ENCODE results near the gene RPL36. TPM values are rescaled to one million over a fixed set of nuclear protein-coding genes. Genes with fewer than 3 reads are reported as not detected.
"Not testable (repeated sequence)": the region's sequence is repeated elsewhere in the genome, so short reads cannot be mapped to it uniquely, and the experiment has no call there.

The RPL36 gene
- total RNA-seq, 1 experiment from 2014 or later: 787 TPM

DNA sequence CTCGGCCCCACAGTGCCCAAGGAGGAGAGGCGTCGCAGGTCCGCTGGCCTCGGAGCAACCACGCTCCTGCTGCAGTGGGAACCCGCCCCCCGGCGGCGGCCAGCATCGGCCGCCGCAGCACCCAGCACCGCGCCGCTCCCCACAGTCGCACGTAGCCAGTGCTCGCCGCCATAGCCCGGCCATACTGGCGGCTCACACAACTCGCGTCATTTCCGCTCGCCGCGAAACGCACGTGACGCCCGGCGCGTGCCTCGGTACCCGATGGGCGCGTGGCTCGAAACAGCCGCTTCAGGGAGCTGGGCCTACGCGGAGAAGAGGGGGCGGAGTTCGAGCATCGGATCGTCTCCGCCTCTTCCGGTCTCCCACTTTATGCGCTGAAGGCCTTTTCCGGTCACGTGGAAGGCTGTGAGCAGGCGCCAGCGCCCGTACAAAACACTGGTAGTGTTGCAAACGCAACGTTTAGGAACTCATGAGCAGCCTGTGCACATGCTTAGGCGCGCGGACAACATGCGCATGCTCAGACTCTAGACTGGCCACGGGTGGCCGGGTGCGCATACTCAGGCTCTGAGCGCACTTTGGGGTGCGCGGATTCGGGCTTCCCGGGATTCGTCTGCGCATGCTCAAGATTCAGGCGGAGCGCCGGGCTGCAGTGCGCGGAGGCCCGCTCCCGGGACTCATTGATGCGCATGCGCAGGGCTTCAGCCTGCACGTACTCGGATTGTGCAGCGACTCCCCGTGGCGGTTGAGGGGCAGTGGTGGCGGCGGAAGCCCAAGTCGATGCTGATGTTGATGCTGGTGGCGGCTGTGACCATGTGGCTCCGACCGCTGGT lies 30.1 kb downstream of the RPL36 start, which contains the start of the genes CATSPERD and LONP1:
Gene CATSPERD, plus strand, starts transcription at position 677 of the 830 bp plus-strand sequence. Its CDS starts 101 bp downstream, at position 778.
Gene LONP1, minus strand, starts transcription at position 186 of the 830 bp plus-strand sequence. Its CDS starts 14 bp downstream, at position 172.
- Histone ChIP-seq H3K36me3 (ENCODE audit: low read depth) (peaks cover 4% of the 10 kb centered on the region; the same call in 1 of the 2 replicates), H3K27ac (peak within 1 kb of the TSS; percentile 99), H4K20me1 (ENCODE audit: insufficient read depth) (peaks cover 17% of the 10 kb centered on the region), H3F3A (ENCODE audit: insufficient read depth, low read depth) (peaks cover 23% of the 10 kb centered on the region), H3K27me3 (ENCODE audit: insufficient read depth, low read depth) (no peaks in the 10 kb centered on the region), H2AFZ (peak within 1 kb of the TSS; percentile 87), H3K4me3 (peak within 1 kb of the TSS; percentile 97), H3K4me2 (peak within 1 kb of the TSS; percentile 97), H3K9me3 (ENCODE audit: insufficient read depth, low read depth) (no peaks in the 10 kb centered on the region), H3K79me2 (ENCODE audit: low read depth) (peaks cover 42% of the 10 kb centered on the region), H3K9me2 (ENCODE audit: insufficient read depth) (no peaks in the 10 kb centered on the region), H3K4me1 (replicated peaks; ENCODE audit: insufficient read depth) (peaks cover 9% of the 10 kb centered on the region)
- no peak for TF ChIP-seq EZH2 (IDR thresholded peaks at IDR 0.05; ENCODE audit: low read depth)
- TF ChIP-seq, protein P1, sequence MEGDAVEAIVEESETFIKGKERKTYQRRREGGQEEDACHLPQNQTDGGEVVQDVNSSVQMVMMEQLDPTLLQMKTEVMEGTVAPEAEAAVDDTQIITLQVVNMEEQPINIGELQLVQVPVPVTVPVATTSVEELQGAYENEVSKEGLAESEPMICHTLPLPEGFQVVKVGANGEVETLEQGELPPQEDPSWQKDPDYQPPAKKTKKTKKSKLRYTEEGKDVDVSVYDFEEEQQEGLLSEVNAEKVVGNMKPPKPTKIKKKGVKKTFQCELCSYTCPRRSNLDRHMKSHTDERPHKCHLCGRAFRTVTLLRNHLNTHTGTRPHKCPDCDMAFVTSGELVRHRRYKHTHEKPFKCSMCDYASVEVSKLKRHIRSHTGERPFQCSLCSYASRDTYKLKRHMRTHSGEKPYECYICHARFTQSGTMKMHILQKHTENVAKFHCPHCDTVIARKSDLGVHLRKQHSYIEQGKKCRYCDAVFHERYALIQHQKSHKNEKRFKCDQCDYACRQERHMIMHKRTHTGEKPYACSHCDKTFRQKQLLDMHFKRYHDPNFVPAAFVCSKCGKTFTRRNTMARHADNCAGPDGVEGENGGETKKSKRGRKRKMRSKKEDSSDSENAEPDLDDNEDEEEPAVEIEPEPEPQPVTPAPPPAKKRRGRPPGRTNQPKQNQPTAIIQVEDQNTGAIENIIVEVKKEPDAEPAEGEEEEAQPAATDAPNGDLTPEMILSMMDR (conservative IDR thresholded peaks at IDR 0.05): peak; percentile 70
- DNase-seq: peak; percentile 90 to 92
- POLR2A ChIA-PET (ENCODE audit: unreplicated experiment): interaction anchor here (0.5 to 0.9 kb wide), 7 partner anchors 8 to 849 kb away, joined by 3 to 5 read pairs (median 3); partner anchors contain the start of genes RPL36, SAFB and SAFB2
- CTCF ChIA-PET: interaction anchor here (0.6 kb wide), 2 partner anchors 20 to 718 kb away, joined by 5 read pairs; no protein-coding TSS in a partner anchor
- intact Hi-C loops (cut with micrococcal nuclease; ENCODE audit: unreplicated experiment): no loop called here
- no TSS peak for BruUV-seq (replicated peaks)

DNA sequence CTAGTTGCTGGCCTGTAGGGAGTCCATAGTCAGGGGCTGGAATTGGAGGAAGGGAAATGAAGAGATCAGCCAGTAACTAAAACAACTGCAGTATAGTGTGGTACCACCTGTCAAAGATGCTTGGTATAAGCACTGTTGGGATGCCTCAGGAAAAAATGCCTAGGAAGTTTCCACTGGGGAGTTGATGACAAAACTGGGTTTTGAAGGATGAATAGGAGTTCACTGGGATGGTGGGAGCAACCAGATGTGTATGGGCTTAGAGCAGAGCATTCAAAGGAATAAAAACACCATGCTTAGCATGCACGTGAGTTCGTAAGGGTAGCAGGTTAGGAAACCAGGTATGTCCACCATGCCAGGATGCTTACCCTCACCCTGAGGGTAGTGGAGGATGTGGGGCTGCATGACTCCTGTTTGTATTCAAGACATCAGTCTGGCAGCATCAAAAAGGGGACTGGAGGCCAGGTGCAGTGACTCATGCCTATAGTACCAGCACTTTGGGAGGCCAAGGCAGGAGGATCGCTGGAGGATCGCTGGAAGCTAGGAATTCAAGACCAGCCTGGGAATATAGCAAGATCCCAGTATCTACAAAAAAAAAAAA lies 37.5 kb downstream of the RPL36 start:
- ChIA-PET CTCF (interaction anchor here (0.6 kb wide), 1 partner anchor 637 kb away, joined by 3 read pairs; no protein-coding TSS in a partner anchor), POLR2A (ENCODE audit: unreplicated experiment) (no interaction called here)
- TF ChIP-seq, protein P1 (conservative IDR thresholded peaks at IDR 0.05): no peak
- no peak for TF ChIP-seq EZH2 (IDR thresholded peaks at IDR 0.05; ENCODE audit: low read depth)

DNA sequence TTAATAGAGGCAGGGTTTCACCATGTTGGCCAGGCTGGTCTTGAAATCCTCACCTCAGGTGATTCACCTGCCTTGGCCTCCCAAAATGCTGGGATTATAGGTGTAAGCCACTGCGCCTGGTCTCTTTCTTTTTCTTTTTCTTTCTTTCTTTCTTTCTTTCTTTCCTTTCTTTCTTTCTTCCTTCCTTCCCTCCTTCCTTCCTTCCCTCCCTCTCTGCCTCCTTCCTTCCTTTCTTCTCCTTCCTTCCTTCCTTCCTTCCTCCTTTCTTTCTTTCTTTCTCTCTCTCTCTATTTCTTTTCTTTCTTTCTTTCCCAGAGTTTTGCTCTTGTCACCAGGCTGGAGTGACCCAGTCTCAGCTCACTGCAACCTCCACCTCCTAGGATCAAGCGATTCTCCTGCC lies 43.1 kb downstream of the RPL36 start:
- DNase-seq; H3K4me3 ChIP-seq; H3K27me3 ChIP-seq (ENCODE audit: insufficient read depth, low read depth); H3F3A ChIP-seq (ENCODE audit: insufficient read depth, low read depth); H3K9me3 ChIP-seq (ENCODE audit: insufficient read depth, low read depth); POLR2A ChIA-PET (ENCODE audit: unreplicated experiment); intact Hi-C loops (cut with micrococcal nuclease; ENCODE audit: unreplicated experiment); H2AFZ ChIP-seq; H3K79me2 ChIP-seq (ENCODE audit: low read depth); H3K27ac ChIP-seq; H3K4me2 ChIP-seq; BruUV-seq (replicated peaks); CTCF ChIA-PET; H3K9me2 ChIP-seq (ENCODE audit: insufficient read depth); H4K20me1 ChIP-seq (ENCODE audit: insufficient read depth); H3K36me3 ChIP-seq (ENCODE audit: low read depth); H3K4me1 ChIP-seq (replicated peaks; ENCODE audit: insufficient read depth): not testable (repeated sequence)

More for the DNA sequence above, 37.5 kb downstream of the RPL36 start:
- no peaks in the 10 kb centered on the region for H3F3A ChIP-seq (ENCODE audit: insufficient read depth, low read depth)
- H3K9me3 ChIP-seq (ENCODE audit: insufficient read depth, low read depth): no peaks in the 10 kb centered on the region
- no TSS peak for BruUV-seq (replicated peaks)
- H4K20me1 ChIP-seq (ENCODE audit: insufficient read depth): no peaks in the 10 kb centered on the region
- H2AFZ ChIP-seq: no peak overlapping the region
- H3K27me3 ChIP-seq (ENCODE audit: insufficient read depth, low read depth): no peaks in the 10 kb centered on the region
- H3K27ac ChIP-seq: no peak overlapping the region
- no peaks in the 10 kb centered on the region for H3K36me3 ChIP-seq (ENCODE audit: low read depth)
- H3K4me1 ChIP-seq (replicated peaks; ENCODE audit: insufficient read depth): no peaks in the 10 kb centered on the region
- H3K4me2 ChIP-seq: no peak overlapping the region
- no peak for DNase-seq
- H3K79me2 ChIP-seq (ENCODE audit: low read depth): no peaks in the 10 kb centered on the region
- H3K9me2 ChIP-seq (ENCODE audit: insufficient read depth): no peaks in the 10 kb centered on the region
- intact Hi-C loops (cut with micrococcal nuclease; ENCODE audit: unreplicated experiment): no loop called here
- H3K4me3 ChIP-seq: no peak overlapping the region
